HG03196 (cell line): ENCODE data around the gene SYT8.

Experiments
- ATAC-seq: cut with Tn5 transposase; IDR thresholded peaks from one replicate; pipeline ENCODE4 v1.9.1; 2021; ENCODE audit not compliant: unreplicated experiment

The SYT8 gene

DNA sequence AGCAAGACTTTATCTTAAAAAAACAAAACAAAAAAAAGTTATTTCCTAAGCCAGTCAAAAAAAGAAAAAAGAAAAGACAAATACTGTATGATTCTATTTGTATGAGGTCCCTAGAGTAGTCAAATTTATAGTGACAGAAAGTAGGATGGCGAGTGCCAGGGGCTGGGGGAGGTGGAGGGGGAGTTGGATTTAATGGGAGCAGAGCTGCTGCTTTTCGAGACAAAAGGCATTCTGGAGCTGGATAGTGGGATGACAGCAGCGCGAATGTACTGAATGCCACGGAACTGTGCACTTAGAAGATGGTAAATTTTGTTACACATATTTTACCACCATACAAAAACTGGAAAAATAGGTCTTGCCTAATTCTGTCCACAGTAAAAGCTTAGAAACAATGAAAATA, 17.8 kb upstream of the SYT8 start:
- no peak for ATAC-seq

DNA sequence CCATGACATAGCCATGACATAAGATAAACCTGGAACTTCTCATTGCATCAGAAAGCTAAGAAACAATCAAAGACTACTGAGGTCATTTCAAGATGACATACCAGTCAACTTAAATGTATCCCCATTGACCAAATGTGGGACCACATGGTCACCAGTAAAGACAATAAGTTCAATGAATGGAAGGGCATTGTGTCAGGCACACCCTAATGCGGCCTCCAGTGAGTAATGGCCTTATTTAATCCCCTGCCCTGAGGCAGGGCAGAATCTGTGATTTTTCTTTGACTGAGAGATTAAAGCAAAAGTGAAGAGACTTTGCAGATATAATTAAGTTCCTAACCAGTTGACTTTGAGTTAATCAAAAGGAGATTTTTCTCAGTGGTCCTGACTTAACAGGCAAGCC, 17.3 kb upstream of the SYT8 start:
- ATAC-seq = no peak

DNA sequence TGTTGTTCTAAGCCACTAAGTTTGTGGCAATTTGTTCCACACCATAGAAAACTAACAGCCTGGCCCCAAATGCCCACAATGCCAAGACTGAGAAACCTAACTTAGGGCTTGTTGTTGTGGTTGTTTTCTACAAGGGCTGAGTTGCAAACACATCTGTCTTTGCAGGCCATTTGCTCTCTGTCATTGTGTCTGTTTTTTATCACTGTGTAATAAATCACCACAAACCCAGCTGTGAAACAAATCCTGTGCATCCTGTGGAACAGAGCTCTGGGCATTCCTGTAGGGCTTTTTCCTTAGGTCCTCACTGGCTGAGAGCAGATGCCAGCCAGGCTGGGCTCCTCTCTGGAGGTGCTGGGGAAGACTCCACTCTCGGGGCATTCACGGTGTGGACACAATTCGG, 15.7 kb upstream of the SYT8 start:
- ATAC-seq = no peak

DNA sequence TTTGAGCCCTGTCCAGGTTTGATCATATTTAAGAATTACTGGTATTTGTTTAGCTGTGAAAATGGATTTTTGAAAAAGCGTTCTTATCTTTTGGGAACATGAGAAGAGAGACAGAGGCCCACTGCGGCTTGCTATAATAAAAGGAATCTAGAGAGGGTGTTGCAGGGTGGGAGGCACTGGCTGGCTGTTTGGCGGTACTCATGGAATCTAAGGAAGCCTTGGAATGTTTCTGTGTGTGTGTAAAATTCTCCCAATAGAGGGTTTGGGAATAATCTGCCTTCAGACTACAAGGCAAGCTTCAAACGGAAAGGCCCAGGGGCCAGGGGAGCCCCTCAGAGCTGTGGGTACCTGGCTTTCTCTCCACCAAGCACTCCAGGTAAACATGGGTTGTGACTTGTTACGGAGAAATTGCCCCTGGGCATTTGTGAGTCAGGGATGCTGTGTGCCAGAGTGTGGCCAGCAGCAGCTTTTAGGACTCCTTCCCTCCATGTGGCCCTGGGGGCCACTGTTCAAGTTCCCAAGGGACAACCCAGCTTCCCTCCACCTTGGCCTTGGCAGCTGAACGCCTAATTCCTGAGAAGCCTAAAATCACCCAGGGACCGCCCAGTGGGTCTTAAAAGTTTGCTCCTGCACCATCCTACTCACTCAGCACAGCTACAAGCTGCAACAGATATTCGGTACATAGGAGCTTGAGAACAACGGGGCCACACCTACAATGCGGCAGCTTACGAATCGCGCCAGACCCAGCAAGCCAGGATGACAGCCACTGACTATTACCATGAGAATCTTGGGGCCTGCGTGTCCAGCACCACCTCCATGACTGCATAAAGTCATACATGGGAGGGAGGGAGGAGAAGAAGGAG, 14.1 kb upstream of the SYT8 start:
- ATAC-seq = no peak

DNA sequence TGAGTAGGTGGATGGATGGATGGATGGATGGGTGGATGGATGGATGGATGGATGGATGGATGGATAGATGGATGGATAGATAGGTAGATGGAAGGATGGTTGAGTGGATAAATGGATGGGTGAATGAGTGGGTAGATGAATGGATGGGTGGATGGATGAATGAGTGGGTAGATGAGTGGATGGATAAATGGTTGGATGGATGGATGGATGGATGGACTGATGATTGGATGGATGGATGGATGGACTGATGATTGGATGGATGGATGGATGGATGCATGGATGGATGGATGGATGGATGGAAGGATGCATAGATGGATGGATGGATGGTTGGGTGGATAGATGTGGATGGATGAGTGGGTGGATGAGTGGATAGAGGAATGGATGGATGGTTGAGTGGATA, 13.2 kb upstream of the SYT8 start:
- no peak for ATAC-seq

DNA sequence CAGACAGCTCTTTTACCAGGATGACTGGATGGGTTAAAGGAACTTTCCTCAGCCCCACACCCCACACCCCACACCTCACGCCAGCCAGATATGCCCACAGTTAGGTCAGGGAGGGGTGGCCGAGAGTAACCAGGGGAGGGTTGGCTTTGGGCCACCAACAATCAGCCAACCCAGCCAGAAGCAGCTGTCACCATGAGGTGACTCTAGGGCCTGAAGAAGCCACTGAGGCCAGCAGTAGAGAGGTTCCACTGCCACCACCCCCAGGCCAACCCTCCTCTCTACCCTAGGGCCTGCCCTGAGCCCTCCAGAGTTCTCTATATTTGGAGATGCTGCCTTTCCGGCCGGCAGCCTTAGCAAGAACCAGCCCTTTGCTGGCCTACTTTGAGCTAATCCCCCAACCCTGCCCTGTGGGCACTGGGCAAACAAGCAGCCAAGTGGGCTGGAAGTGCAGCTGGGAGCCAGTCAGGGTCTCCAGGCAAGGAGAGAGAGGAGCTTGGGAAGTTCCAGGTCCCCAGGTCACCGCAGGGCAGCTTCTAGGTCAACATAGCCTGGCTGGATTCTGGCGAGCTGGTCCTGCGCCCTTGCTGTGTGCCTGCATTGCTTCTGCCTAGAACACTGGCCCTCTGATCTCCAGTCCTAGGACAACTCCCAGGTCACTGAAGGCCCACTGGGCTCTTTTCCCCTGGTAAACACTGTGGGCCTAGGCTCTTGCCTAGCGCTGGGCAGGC, 12.0 kb upstream of the SYT8 start:
- no peak for ATAC-seq

DNA sequence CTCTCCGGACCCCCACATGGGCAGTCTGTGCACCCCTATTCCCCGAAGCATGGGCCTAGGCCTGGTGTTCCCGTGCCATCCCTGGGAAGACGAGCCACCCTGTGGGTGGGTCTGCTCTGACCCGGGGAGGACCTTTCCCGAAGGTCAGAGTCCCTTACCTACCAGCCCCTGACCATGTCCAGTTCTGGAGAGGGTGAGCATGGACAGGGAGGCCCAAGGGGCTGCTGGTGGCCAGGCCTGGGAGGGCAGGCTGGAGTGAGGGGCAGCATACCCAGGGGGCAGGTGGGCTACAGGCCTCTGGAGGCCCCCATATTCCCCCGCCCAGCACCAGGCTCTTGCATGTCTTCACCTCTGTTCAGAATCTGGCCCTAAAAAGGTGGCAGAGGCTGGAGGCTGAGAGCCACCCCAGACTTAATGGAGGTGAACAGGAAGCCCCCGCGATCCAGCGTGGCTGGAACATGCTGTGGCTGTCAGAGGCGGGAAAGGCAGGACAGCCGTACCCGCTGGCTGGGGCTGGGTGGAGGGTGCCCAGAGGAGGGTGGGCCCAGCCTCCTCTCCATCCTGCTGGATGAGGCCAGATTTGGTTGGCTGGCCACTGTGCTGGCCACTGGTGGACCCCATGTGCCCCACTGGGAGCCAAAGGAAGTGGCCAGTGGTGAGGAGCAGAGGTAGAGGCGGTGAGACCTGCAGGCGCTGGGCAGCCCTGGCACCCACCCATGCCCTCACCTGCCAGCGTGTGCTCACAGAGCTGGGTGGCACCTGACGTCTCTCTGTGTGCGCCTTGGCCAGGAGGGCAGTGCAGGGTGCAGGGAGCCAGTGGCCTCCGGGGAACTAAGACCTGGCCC, 11.2 kb upstream of the SYT8 start:
- ATAC-seq = no peak

DNA sequence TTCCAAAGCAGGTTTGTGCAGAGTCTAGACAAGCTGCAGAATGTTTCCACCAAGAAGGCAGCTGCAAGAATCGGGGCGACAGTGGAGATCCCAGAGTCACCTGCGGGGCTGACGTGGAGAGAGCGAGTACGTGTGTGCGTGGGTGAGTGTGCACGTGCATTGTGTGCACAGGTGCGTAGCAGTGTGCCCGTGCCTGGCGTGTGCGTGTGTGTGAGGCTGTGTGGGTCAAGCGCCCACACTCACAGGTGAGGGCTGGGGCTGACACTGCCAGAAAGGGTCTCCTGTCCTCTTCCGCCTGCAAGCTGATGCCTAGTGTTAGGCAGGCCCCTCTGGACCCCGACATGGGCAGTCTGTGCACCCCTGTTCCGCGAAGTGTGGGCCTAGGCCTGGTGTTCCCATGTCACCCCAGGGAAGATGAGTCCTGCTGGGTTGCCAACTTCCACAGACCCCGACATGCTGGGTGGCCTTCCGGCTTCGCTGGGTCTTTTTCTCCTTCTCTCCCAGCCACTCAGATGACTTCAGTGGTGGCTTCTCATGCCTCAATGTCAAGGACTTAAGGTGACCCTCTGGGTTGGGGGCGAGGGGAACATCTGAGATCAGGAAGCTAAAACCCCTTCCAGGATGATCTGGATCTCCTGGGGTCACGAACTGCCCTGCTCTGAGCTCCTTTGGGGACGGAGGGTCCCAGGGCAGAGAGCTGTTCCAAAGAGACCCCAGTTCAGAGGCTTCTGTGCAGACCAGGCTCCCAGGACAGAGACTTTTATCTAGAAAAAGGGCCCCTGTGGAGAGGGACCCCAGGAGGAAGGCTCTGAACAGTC, 10.4 kb upstream of the SYT8 start:
- no peak for ATAC-seq

DNA sequence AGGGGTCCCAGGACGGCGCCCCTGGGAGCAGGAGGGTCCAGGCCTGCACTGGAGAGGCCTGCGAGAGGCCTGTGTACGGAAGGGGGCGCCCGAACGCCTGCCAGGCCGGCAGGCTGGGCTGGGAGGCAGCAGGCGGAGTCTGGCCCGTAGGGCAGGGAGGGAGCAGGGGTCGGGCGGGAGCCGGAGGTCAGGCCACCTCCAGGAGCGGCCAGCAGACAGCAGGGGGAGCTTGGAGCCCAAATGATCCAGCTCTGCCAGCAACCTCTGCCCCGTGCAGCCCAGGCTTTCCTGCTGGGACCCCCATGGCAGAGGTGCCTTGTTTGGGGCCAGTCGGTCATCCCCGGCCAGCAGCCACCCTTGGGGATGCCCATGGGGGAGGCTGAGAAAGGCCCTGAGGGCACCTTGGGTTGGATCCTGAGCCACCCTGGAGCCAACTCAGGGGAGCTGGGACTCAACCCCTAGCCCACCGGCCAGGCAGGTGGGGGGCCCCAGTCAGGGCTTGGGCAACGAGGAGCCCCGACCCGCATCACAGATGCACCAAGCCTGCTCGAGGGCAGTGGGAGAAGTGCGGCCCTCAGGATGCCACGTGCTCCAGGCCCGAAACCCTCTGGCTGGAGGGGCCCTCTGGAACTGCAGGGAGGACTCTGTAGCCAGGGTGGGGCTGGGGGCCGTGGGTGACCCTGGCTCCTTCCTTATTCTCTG, 9.6 kb upstream of the SYT8 start:
- no peak for ATAC-seq

DNA sequence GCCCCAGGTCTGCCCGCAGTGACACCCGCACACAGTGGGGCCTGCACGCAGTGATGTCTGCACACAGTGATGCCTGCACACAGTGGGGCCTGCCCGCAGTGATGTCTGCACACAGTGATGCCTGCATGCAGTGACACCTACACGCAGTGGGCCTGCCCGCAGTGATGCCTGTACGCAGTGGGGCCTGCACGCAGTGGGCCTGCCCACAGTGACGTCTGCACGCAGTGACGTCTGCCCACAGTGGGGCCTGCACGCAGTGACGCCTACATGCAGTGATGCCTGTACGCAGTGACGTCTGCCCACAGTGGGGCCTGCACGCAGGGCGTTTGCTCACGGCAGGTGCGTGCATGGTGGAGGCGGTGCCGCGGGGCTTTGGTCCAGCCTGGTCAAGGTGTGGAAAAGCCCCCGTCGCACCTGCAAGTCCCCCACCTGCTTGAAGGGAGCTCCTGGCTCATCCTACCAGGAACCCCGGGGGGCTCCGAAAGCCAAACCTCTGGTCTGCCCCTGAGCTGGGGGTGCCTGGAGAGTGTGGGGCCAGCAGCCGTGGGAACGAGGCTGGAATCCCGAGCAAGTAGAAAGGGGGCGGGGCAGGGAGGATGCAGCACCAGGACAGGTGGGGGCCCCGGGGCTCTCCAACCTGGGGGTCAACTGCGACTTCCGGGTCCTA, 8.9 kb upstream of the SYT8 start:
- no peak for ATAC-seq

DNA sequence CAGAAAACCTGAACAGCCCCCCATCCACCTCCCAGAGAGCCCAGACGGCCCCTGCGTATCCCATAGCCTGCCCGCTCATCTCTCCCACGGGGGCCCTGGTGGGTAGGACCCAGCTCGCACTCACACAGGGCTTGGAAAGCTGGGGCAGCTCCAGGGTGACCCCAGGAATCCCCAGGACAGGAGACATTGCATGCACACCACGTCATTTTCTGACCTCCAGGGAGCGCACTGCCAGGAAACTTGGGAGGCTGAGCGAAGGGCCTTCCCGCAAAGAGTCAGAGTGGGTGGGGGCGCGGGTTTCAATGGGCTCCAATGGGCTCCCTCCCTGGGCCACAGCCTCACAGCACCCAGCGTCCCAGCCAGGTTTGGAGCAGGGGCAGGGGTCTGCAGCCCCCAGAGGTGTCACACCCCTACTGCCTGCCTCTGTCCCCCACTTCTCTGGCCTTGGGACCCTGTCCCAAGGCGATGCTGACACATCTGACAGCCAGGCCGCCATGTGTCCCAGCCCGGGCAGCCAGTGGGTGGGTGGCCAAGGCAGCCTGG, 8.2 kb upstream of the SYT8 start:
- ATAC-seq = no peak

DNA sequence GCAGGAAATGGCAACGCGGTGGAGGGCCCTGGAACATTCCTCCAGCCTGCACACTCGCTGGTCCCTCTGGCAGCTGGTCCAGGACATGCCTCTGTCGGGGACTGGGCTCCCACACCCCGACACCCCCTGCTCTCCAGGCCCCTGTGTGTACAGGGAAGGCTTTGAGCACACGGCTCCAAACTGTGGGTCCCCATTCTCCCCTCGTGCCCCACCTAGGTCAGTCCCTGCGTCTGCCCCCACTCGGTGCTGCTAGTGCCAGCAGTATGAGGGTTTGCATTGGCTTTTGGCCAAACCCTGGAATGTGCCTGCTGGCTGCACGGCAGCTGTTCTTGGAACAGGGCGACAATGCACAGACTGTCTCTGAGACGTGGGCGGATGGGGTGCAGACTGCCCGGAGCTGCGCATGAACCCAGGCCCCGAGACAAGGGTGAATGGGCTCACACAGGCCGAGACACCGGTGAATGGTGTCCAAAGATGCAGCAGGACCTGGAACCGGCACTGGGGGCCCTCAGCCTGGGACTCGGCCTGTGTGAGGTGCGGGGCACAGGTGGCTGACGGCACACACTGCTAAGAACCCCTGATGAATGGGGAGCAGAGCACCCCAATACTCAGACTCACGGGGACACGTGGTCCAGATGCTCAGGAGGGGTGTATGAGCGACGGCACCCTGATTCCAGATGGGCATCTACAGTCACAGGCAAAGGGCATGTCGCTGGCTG, 7.5 kb upstream of the SYT8 start:
- ATAC-seq = no peak

DNA sequence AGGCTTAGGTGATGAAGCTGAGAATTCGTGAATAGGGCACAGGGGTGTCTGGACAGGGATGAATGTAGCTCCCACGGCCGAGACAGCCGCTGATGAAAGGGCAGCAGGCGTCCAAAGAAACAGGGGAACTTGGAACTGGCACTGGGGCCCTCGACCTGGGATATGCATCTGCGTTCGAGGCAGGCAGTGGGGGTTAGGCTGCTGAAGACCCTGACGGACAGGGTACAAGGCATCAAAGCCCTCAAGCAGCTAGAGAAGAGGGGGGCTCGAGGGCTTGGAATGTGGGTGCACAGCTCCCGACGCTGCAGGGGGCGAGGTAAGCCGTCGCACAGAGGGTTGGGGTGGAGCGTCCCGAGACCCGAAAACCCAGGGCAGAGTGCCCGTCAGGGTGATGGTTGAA, 6.9 kb upstream of the SYT8 start:
- no peak for ATAC-seq

DNA sequence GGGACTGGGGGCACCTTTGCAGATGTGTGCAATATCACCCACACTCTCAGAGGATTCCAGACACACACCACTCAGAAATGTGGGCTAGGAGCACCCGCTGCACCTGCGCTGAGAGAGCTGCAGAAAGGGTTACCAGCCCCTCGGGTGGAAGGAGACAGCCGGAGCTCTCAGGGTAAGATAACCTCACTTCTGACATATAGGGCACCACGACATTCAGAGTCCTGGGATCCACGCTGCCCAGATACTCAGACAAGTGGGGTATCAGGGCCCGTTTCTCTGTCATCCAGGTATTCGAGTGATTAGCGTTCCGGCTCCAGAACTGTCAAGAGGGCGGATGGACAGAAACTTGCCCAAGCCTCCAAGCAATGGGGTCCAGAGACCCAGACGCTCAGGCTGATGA, 6.2 kb upstream of the SYT8 start:
- no peak for ATAC-seq

DNA sequence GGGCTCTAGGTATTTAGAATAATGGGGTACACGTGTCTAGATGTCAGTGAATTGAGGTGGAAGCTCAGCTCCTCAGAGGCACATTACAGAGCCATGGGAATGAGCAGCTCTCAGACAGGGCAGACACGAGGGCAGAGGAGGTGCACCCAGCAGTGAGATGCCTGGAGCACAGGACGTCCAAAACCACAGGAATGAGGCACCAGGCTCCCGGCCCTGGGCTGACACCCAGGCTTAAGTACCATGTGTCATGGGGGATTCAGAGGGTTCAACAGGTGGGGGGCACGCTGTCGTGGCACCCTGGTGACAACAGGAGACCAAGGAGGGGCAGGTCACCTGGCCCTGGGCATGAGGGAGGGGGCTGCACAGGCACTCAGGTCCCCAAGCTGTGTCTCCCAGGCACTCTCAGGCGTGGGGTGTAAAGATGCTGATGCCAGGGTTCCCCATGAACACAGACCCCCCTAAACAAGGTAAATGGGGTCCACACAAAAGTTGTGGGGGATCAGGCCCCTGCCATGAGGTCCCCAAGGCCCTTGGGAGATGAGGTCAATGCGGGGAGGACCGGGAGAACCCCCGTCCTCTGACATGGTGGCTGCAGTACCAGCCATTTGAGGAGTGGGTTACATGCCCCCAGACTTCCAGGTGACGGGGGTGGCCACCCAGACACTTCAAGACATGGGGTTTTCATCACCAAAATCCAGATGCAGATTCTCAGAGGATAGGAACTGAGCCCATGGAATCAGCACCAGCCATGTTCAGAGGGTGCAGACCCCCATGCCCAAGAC, 5.6 kb upstream of the SYT8 start:
- ATAC-seq = no peak

DNA sequence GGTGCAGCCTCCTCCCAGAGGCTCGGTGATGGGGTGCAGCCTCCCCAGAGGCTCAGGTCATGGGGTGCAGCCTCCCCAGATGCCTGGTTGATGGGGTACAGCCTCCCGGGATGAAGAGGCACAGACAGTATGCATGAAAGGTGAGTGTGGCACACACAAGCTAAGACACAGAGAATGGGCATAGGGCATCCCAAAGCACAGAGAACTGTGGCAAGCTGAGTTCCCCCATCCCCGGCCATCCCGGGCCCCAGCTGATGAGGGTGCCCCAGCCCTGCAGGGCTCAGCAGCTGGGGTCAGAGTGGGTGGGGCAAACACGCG, 4.8 kb upstream of the SYT8 start:
- ATAC-seq = no peak

DNA sequence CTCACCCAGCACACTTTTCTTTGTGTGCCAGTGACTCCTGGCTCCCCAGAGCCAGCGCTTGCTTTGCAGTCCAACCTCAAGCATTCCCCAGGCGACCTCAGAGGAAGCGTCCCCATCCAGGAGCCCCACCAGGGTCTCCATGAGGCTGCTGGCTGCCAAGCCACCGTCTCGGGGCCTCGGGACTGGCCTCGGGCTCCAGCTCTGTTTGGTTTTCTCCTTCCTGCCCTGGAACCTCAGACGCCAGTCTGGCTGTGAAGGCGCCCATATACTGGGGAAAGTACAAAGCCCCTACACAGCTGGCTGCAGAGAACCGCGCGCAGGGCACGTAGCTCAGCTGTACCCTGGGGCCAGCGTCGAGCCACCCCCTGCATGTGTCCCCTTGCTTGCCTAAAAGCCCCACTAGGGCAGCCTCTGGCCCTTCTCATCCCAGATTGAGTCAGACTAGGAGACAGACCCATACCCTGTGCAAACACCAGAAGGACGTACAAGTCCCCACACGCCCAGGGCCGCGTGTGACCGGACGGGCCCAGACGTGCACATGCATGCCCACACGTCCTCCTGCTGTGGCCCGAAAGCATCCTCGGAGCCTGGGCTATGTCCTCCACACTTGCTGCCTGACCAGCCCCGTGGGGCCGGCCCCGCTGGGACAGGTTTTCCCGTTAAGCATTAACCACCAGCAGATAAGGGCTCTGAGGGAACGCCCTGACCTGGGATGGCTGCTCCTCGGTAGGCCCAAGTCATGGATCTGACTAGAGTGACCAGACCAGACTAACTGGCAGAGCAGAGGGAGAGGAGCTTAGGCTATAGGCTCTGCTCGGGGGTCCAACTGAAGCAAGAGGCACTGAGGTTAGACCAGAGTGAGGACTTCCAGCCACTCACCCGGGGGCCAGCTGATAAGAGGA, 4.2 kb upstream of the SYT8 start:
- ATAC-seq = no peak
